T-helper 17 cell (primary cell): ENCODE results near the gene CDK11B. TPM values are rescaled to one million over a fixed set of nuclear protein-coding genes. Genes with fewer than 3 reads are reported as not detected.
"Not testable (repeated sequence)": the region's sequence is repeated elsewhere in the genome, so short reads cannot be mapped to it uniquely, and the experiment has no call there.

Source experiments
- ATAC-seq: fragments of 150-1000 bp; cut with Tn5 transposase; 2 replicates; pipeline ENCODE4 v1.10.0; 2021; ENCODE audit warnings: mild to moderate bottlenecking, moderate library complexity
- DNase-seq, 3 donors: peaks; one replicate each; pipeline versions ENCODE4 v3.0.0 to v3.0.0-alpha.2; 2020 to 2021
- H3K9me3 ChIP-seq: one replicate; pipeline ENCODE4 v1.7.0; 2013; ENCODE audit warnings: low read length, mild to moderate bottlenecking; ENCODE audit not compliant: control insufficient read depth, poor library complexity, severe bottlenecking
- H3K27ac Mint-ChIP-seq: one replicate; pipeline ENCODE4 v1.8.0; 2022; ENCODE audit warnings: mild to moderate bottlenecking, moderate library complexity, mixed read lengths
- H3K27me3 Mint-ChIP-seq: one replicate; pipeline ENCODE4 v1.8.0; 2022; ENCODE audit warnings: mixed read lengths
- H3K36me3 Mint-ChIP-seq: one replicate; pipeline ENCODE4 v1.8.0; 2022; ENCODE audit warnings: low read depth, mixed read lengths
- H3K4me1 Mint-ChIP-seq: one replicate; pipeline ENCODE4 v1.8.0; 2022; ENCODE audit warnings: mild to moderate bottlenecking, mixed read lengths
- H3K4me3 Mint-ChIP-seq: one replicate; pipeline ENCODE4 v1.8.0; 2022; ENCODE audit warnings: mild to moderate bottlenecking, moderate library complexity, mixed read lengths
- total RNA-seq, 4 donors: library from RNA in 2 of 4; stranded (reverse) in 2 of 4; gene quantifications; one replicate each; pipeline ENCODE4 v1.2.3 and lab custom pipeline; 2022 to 2026

Gene CDK11B
- total RNA-seq, 2 donors from 2014 or later, result 43.9 to 49.8 TPM

GRCh38 chr1:1595341-1595740, 63.5 kb downstream of the CDK11B start:
- not testable (repeated sequence) for DNase-seq, H3K4me3 Mint-ChIP-seq, H3K27me3 Mint-ChIP-seq, H3K36me3 Mint-ChIP-seq, ATAC-seq, H3K9me3 ChIP-seq, H3K27ac Mint-ChIP-seq, H3K4me1 Mint-ChIP-seq

GRCh38 chr1:1594602-1595260, 64.1 kb downstream of the CDK11B start:
- ATAC-seq (no peak), DNase-seq (no peak)
- Mint-ChIP-seq H3K4me1 (peaks cover 3% of the 10 kb centered on the region), H3K36me3 (no peaks in the 10 kb centered on the region), H3K4me3 (no peak overlapping the region), H3K27me3 (peaks cover 5% of the 10 kb centered on the region), H3K27ac (no peak overlapping the region)
- H3K9me3 ChIP-seq, result no peaks in the 10 kb centered on the region

- Mint-ChIP-seq H3K27me3 (peaks cover 5% of the 10 kb centered on the region), H3K27ac (no peak overlapping the region), H3K4me3 (no peak overlapping the region), H3K4me1 (peaks cover 3% of the 10 kb centered on the region), H3K36me3 (no peaks in the 10 kb centered on the region)
- DNase-seq (no peak), ATAC-seq (no peak)
- H3K9me3 ChIP-seq, result no peaks in the 10 kb centered on the region
Observed at GRCh38 chr1:1593834-1594601, 64.8 kb downstream of the CDK11B start.

GRCh38 chr1:1591452-1591851, 67.4 kb downstream of the CDK11B start:
- Mint-ChIP-seq H3K4me3 (no peak overlapping the region), H3K4me1 (peaks cover 2% of the 10 kb centered on the region), H3K36me3 (no peaks in the 10 kb centered on the region), H3K27ac (no peak overlapping the region), H3K27me3 (peaks cover 2% of the 10 kb centered on the region)
- no peaks in the 10 kb centered on the region for H3K9me3 ChIP-seq
- ATAC-seq (no peak), DNase-seq (no peak)

Other genes with a start within 250 kb of the CDK11B start
- not detected for gene ANKRD65, start 237.7 kb downstream of the CDK11B start, total RNA-seq
- not detected for gene VWA1, start 223.3 kb downstream of the CDK11B start, total RNA-seq
- gene ATAD3C, start 209.3 kb downstream of the CDK11B start, total RNA-seq, result 1 to 10 TPM in 1 of 2 donors, under 1 TPM in 1; 0.13 to 2.9 TPM
- gene ATAD3B, start 187.2 kb downstream of the CDK11B start, total RNA-seq, result 10 to 100 TPM; 41.7 to 45.1 TPM
- 10 to 100 TPM; 20.3 to 23.3 TPM for gene ATAD3A, start 146.8 kb downstream of the CDK11B start, total RNA-seq
- under 1 TPM in 1 of 2 donors, not detected in 1; 0.44 TPM for gene TMEM240, start 118.4 kb downstream of the CDK11B start, total RNA-seq
- gene SSU72, start 84.1 kb downstream of the CDK11B start, total RNA-seq, result 100 to 1,000 TPM in 1 of 2 donors, 10 to 100 TPM in 1; 99.3 to 103 TPM
- gene FNDC10, start 58.9 kb downstream of the CDK11B start, total RNA-seq, result 1 to 10 TPM; 3.3 to 3.4 TPM
- 10 to 100 TPM; 42.0 to 50.0 TPM for gene MIB2, start 43.5 kb downstream of the CDK11B start, total RNA-seq
- 1 to 10 TPM; 3.9 to 4.2 TPM for gene MMP23B, start 26.8 kb downstream of the CDK11B start, total RNA-seq
- gene SLC35E2B, start 33.8 kb upstream of the CDK11B start, total RNA-seq, result 10 to 100 TPM; 67.5 to 87.3 TPM
- 100 to 1,000 TPM; 218 to 232 TPM for gene CDK11A, start 65.4 kb upstream of the CDK11B start, total RNA-seq
- 10 to 100 TPM; 54.8 to 61.5 TPM for gene NADK, start 119.5 kb upstream of the CDK11B start, total RNA-seq
- gene GNB1, start 232.1 kb upstream of the CDK11B start, total RNA-seq, result 100 to 1,000 TPM; 236 to 255 TPM